OCI-LY7 (cell line): ENCODE measurements around the gene KCTD17.

Experiments
- CTCF ChIP-seq: fragments of 200-600 bp; sonication (generic); conservative IDR thresholded peaks from 2 replicates; pipeline ENCODE4 v1.5.1; 2014; ENCODE audit warnings: mild to moderate bottlenecking, antibody characterized with exemption, low read length, moderate library complexity, mixed read lengths
- EZH2phosphoT487 ChIP-seq: fragments of 200-600 bp; sonication (generic); IDR thresholded peaks from 2 replicates; pipeline ENCODE4 v1.6.1; 2018; ENCODE audit warnings: low read depth, borderline replicate concordance, mild to moderate bottlenecking, mixed run types, antibody characterized with exemption, low read length, moderate library complexity, mixed read lengths

- TF ChIP-seq CTCF (no peak), EZH2phosphoT487 (no peak)
These were observed 60.7 kb downstream of the KCTD17 start for GRCh38 chr22:37112084-37112728.
